H1 (cell line): ENCODE data around the gene DHRS1. TPM values are rescaled to one million over a fixed set of nuclear protein-coding genes. Genes with fewer than 3 reads are reported as not detected.

Experiments
- CTCF ChIA-PET: fragments of 300-600 bp; sonication (Branson Sonifier 250); formaldehyde crosslinking; loops from one replicate; lab custom pipeline; 2021; ENCODE audit not compliant: partially characterized antibody; lab: Charles Lee
- POLR2A ChIA-PET: fragments of 300-600 bp; sonication (Branson Sonifier 250); formaldehyde crosslinking; loops from one replicate; lab custom pipeline; 2021; ENCODE audit warnings: inconsistent platforms; ENCODE audit not compliant: partially characterized antibody; lab: Charles Lee
- DNase-seq, 2 experiments: peaks; one replicate each; pipeline versions ENCODE4 v3.0.0 to v3.0.0-alpha.2; 2010 to 2022; ENCODE audit warnings: low spot score in 2 of 2, low read depth in 1 of 2, mixed read lengths in 1 of 2
- FAIRE-seq: peaks from 2 replicates; lab custom pipeline; 2011; peaks lifted over from hg19 to GRCh38; lab: Jason Lieb, UNC
- H2AFZ ChIP-seq: 2 replicates; pipeline ENCODE4 v1.8.1; 2012; ENCODE audit warnings: low read length, inconsistent platforms
- H2AK5ac ChIP-seq: 2 replicates; pipeline ENCODE4 v1.6.1; 2013; ENCODE audit warnings: low read depth, low read length
- H2BK120ac ChIP-seq: replicated peaks from 2 replicates; pipeline ENCODE3; 2013; ENCODE audit warnings: low read depth, low read length, inconsistent platforms
- H2BK12ac ChIP-seq: 2 replicates; pipeline ENCODE4 v1.6.1; 2013; ENCODE audit warnings: low read depth, low read length
- H2BK15ac ChIP-seq: 2 replicates; pipeline ENCODE4 v1.6.1; 2013; ENCODE audit warnings: low read length
- H2BK20ac ChIP-seq: 2 replicates; pipeline ENCODE4 v1.6.1; 2013; ENCODE audit warnings: low read length
- H2BK5ac ChIP-seq: 2 replicates; pipeline ENCODE4 v1.6.1; 2013; ENCODE audit warnings: low read depth, low read length
- H3K14ac ChIP-seq: 2 replicates; pipeline ENCODE4 v1.6.1; 2013; ENCODE audit warnings: inconsistent platforms; ENCODE audit not compliant: insufficient read length
- H3K18ac ChIP-seq: 2 replicates; pipeline ENCODE4 v1.6.1; 2013; ENCODE audit warnings: low read length; ENCODE audit errors: extremely low read depth
- H3K23ac ChIP-seq: 2 replicates; pipeline ENCODE4 v1.6.1; 2013; ENCODE audit warnings: inconsistent platforms; ENCODE audit not compliant: insufficient read length
- H3K23me2 ChIP-seq: 2 replicates; pipeline ENCODE4 v1.6.1; 2013; ENCODE audit warnings: low read depth, low read length
- H3K27ac ChIP-seq: 2 replicates; pipeline ENCODE4 v1.6.1; 2011; ENCODE audit warnings: low read depth, low read length, inconsistent platforms
- H3K27me3 ChIP-seq, 4 experiments: replicated peaks in 1 of 4; 1 replicate in 1 of 4; 2 replicates in 3 of 4; pipeline versions ENCODE4 v1.6.1 to v1.8.1; 2011 to 2013; ENCODE audit warnings: low read length in 3 of 4, mild to moderate bottlenecking in 3 of 4, inconsistent platforms in 2 of 4, mixed read lengths in 2 of 4, moderate library complexity in 1 of 4; ENCODE audit not compliant: control insufficient read depth in 3 of 4, insufficient read depth in 3 of 4; ENCODE audit errors: extremely low read depth in 1 of 4
- H3K36me3 ChIP-seq, 4 experiments: 2 replicates each; pipeline versions ENCODE4 v1.6.1 to v1.8.1; 2011 to 2013; ENCODE audit warnings: mild to moderate bottlenecking in 4 of 4, low read length in 3 of 4, moderate library complexity in 2 of 4, control low read depth in 1 of 4, inconsistent platforms in 1 of 4; ENCODE audit not compliant: insufficient read depth in 4 of 4, control insufficient read depth in 2 of 4
- H3K4ac ChIP-seq: replicated peaks from 2 replicates; pipeline ENCODE3; 2013; ENCODE audit warnings: low read length, low read depth, mixed read lengths, inconsistent platforms; ENCODE audit not compliant: insufficient read length
- H3K4me1 ChIP-seq, 4 experiments: replicated peaks in 1 of 4; 1 replicate in 1 of 4; 2 replicates in 3 of 4; pipeline versions ENCODE4 v1.6.1 to v1.8.1; 2011 to 2013; ENCODE audit warnings: low read length in 3 of 4, inconsistent platforms in 2 of 4, mixed read lengths in 1 of 4; ENCODE audit not compliant: insufficient read depth in 4 of 4, control insufficient read depth in 3 of 4
- H3K4me2 ChIP-seq, 2 experiments: 2 replicates each; pipeline versions ENCODE4 v1.6.1 to v1.8.1; 2011 to 2013; ENCODE audit warnings: low read depth in 2 of 2, low read length in 2 of 2, control low read depth in 1 of 2, inconsistent platforms in 1 of 2, mild to moderate bottlenecking in 1 of 2; ENCODE audit not compliant: insufficient read depth in 1 of 2
- H3K4me3 ChIP-seq, 4 experiments: fragments of 200-600, 300-600 bp in 1 of 4; sonication (generic), shearing (Covaris generic), sonication (Bioruptor Twin) in 1 of 4; 2 replicates each; pipeline versions ENCODE4 v1.5.1 to v1.8.1; 2011 to 2016; ENCODE audit warnings: low read length in 4 of 4, low read depth in 3 of 4, control low read depth in 2 of 4, inconsistent platforms in 2 of 4, mild to moderate bottlenecking in 2 of 4, mixed read lengths in 1 of 4, moderate library complexity in 1 of 4; ENCODE audit not compliant: insufficient read depth in 2 of 4; ENCODE audit errors: extremely low read depth in 1 of 4
- H3K56ac ChIP-seq: replicated peaks from 2 replicates; pipeline ENCODE3; 2013; ENCODE audit warnings: low read depth, mild to moderate bottlenecking, mixed read lengths, low read length, inconsistent platforms; ENCODE audit not compliant: insufficient read length
- H3K79me1 ChIP-seq: 2 replicates; pipeline ENCODE4 v1.6.1; 2013; ENCODE audit warnings: low read depth, low read length, control low read depth
- H3K79me2 ChIP-seq, 2 experiments: 2 replicates each; pipeline versions ENCODE4 v1.6.1 to v1.8.1; 2012 to 2013; ENCODE audit warnings: low read length in 2 of 2, mild to moderate bottlenecking in 2 of 2, inconsistent platforms in 1 of 2; ENCODE audit not compliant: insufficient read depth in 2 of 2, control insufficient read depth in 1 of 2
- H3K9ac ChIP-seq, 4 experiments: replicated peaks in 1 of 4; 1 replicate in 1 of 4; 2 replicates in 3 of 4; pipeline versions ENCODE4 v1.6.1 to v1.8.1; 2011 to 2013; ENCODE audit warnings: low read depth in 3 of 4, low read length in 3 of 4, control low read depth in 2 of 4, mild to moderate bottlenecking in 2 of 4, moderate library complexity in 2 of 4, inconsistent platforms in 1 of 4; ENCODE audit errors: extremely low read depth in 1 of 4
- H3K9me3 ChIP-seq, 2 experiments: 2 replicates each; pipeline versions ENCODE4 v1.6.1 to v1.8.1; 2012 to 2013; ENCODE audit warnings: mild to moderate bottlenecking in 2 of 2, moderate library complexity in 2 of 2, control low read depth in 1 of 2, inconsistent platforms in 1 of 2, low read depth in 1 of 2, low read length in 1 of 2, mixed read lengths in 1 of 2; ENCODE audit not compliant: insufficient read depth in 2 of 2
- H4K20me1 ChIP-seq, 2 experiments: replicated peaks in 1 of 2; 2 replicates each; pipeline versions ENCODE3 to v1.8.1; 2011 to 2013; ENCODE audit warnings: inconsistent platforms in 2 of 2, low read length in 2 of 2, mild to moderate bottlenecking in 1 of 2; ENCODE audit not compliant: insufficient read depth in 2 of 2, control insufficient read depth in 1 of 2
- H4K5ac ChIP-seq: 2 replicates; pipeline ENCODE4 v1.6.1; 2013; ENCODE audit warnings: low read length, low read depth, mixed read lengths, inconsistent platforms; ENCODE audit not compliant: insufficient read length
- H4K8ac ChIP-seq: 2 replicates; pipeline ENCODE4 v1.8.0; 2013; ENCODE audit warnings: mild to moderate bottlenecking, moderate library complexity, low read length, inconsistent platforms; ENCODE audit not compliant: insufficient read depth; ENCODE audit errors: extremely low read depth
- H4K91ac ChIP-seq: replicated peaks from 2 replicates; pipeline ENCODE3; 2013; ENCODE audit warnings: low read length, mixed read lengths, inconsistent platforms; ENCODE audit not compliant: insufficient read length
- ATF3 ChIP-seq: IDR thresholded peaks from 2 replicates; pipeline ENCODE4 v1.6.1; 2011; ENCODE audit warnings: low read depth, mild to moderate bottlenecking, low read length; ENCODE audit not compliant: insufficient read depth
- WGBS, 2 experiments: shearing (Covaris generic) in 1 of 2; methylation state at CpG; one replicate each; pipeline versions ENCODE4 v1.1.6 to v1.1.7; 2013 to 2015; ENCODE audit warnings: low lambda C conversion rate in 2 of 2, mixed read lengths in 2 of 2, inconsistent platforms in 1 of 2, low coverage in 1 of 2, missing lambda C conversion rate in 1 of 2; ENCODE audit not compliant: insufficient replicate concordance in 2 of 2, insufficient coverage in 1 of 2, insufficient read length in 1 of 2; ENCODE audit errors: extremely low coverage in 1 of 2, missing lambda C conversion rate in 1 of 2; 5-methylcytosine and 5-hydroxymethylcytosine counted together
- polyA plus RNA-seq, 7 experiments: library from polyadenylated mRNA; depleted of rRNA in 3 of 7; stranded (reverse) in 5 of 7; unstranded in 2 of 7; fragments of >200 nt in 5 of 7; fragments of 200-250 nt in 2 of 7; gene quantifications; 1 replicate in 5 of 7; 2 replicates in 1 of 7; 4 replicates in 1 of 7; pipeline versions ENCODE4 v1.2.1 to v1.2.3, GENCODE V29; 2011 to 2013; ENCODE audit warnings: missing spikeins in 2 of 7, mixed read lengths in 2 of 7
- total RNA-seq: library from RNA; stranded (reverse); fragmentation: NEBNext Ultra II Directional; extraction: Animal tissue kit (Norgen Biotek cat#: 25700); gene quantifications from 2 replicates; pipeline ENCODE4 v1.2.1, GENCODE V29; 2021

Gene DHRS1
- total and polyA plus RNA-seq, 2 of the 8 experiments (the other 6 are each of a cell fraction or from before 2014, with no cell fraction given) = 8.8 to 31.7 TPM

GRCh38 chr14:24347134-24347533, 47.6 kb upstream of the DHRS1 start:
- FAIRE-seq (no peak), DNase-seq (no peak)
- no peaks in the 10 kb centered on the region for H3K36me3 ChIP-seq
- H3K79me1 ChIP-seq = no peaks in the 10 kb centered on the region
- no peak overlapping the region for H2AFZ ChIP-seq
- no peak overlapping the region for H2BK20ac ChIP-seq
- no peak overlapping the region for H3K4me2 ChIP-seq
- ChIA-PET CTCF (interaction anchor here (0.6 to 4.4 kb wide), 12 partner anchors 12 to 142 kb away, joined by 3 to 33 read pairs (median 4); partner anchors contain the start of genes ADCY4, CIDEB and TSSK4), POLR2A (interaction anchor here (0.7 kb wide), 1 partner anchor 17 kb away, joined by 3 read pairs; no protein-coding TSS in a partner anchor)
- H4K5ac ChIP-seq = no peak overlapping the region
- 0 out of 2 replicates have a peak, but pooled peaks cover 2% of the 10 kb centered on the region for H3K23me2 ChIP-seq
- no peak for TF ChIP-seq ATF3
- no peak overlapping the region for H2BK12ac ChIP-seq
- H3K23ac ChIP-seq = no peak overlapping the region
- H3K4me1 ChIP-seq = no peaks in the 10 kb centered on the region
- no peak overlapping the region for H2BK15ac ChIP-seq
- H3K79me2 ChIP-seq = no peaks in the 10 kb centered on the region
- no peak overlapping the region for H2AK5ac ChIP-seq
- no peak overlapping the region for H3K9ac ChIP-seq
- no peak overlapping the region for H2BK5ac ChIP-seq
- peaks cover 0 to 11% (median 8%) of the 10 kb centered on the region in 4 experiments; a peak in 6 of 7 replicates for H3K27me3 ChIP-seq
- H3K4me3 ChIP-seq = no peak overlapping the region
- no peak overlapping the region for H3K4ac ChIP-seq
- H4K91ac ChIP-seq = no peak overlapping the region
- H3K27ac ChIP-seq = no peak overlapping the region
- no peak overlapping the region for H4K8ac ChIP-seq
- no peak overlapping the region for H3K56ac ChIP-seq
- no peak overlapping the region for H3K14ac ChIP-seq
- H4K20me1 ChIP-seq = peaks cover 0 to 2% of the 10 kb centered on the region in 2 experiments
- no peak overlapping the region for H3K18ac ChIP-seq
- WGBS, 2 experiments = 42% methylated on average over 1 of the region's 1 CpG; no CpG with 5 or more reads in 1 of the 2 experiments
- H3K9me3 ChIP-seq = no peaks in the 10 kb centered on the region
- H2BK120ac ChIP-seq = no peak overlapping the region
